Liver (tissue), 9 donors: ENCODE data around the gene CHRNG. TPM values are rescaled to one million over a fixed set of nuclear protein-coding genes. Genes with fewer than 3 reads are reported as not detected.

Experiments
- DNase-seq: peaks from one replicate; pipeline ENCODE4 v3.0.0-alpha.2; 2017; ENCODE audit warnings: low spot score
- H3K27ac ChIP-seq, 2 donors: one replicate each; pipeline ENCODE4 v1.7.0; 2013; ENCODE audit warnings: inconsistent platforms in 2 of 2, low read length in 2 of 2, control low read depth in 1 of 2, low read depth in 1 of 2, mild to moderate bottlenecking in 1 of 2
- H3K27me3 ChIP-seq, 4 donors: one replicate each; pipeline versions ENCODE4 v1.6.1 to v1.7.0; 2013; ENCODE audit warnings: low read length in 3 of 4, inconsistent platforms in 1 of 4, mild to moderate bottlenecking in 1 of 4, moderate library complexity in 1 of 4; ENCODE audit not compliant: control insufficient read depth in 4 of 4, insufficient read depth in 4 of 4
- H3K36me3 ChIP-seq, 4 donors: one replicate each; pipeline versions ENCODE4 v1.6.1 to v1.7.0; 2013; ENCODE audit warnings: low read length in 3 of 4, mild to moderate bottlenecking in 3 of 4, low read depth in 1 of 4, moderate library complexity in 1 of 4; ENCODE audit not compliant: control insufficient read depth in 4 of 4, insufficient read depth in 3 of 4
- H3K4me1 ChIP-seq, 4 donors: one replicate each; pipeline versions ENCODE4 v1.6.1 to v1.7.0; 2013; ENCODE audit warnings: low read length in 3 of 4, mild to moderate bottlenecking in 3 of 4, moderate library complexity in 1 of 4; ENCODE audit not compliant: control insufficient read depth in 4 of 4, insufficient read depth in 4 of 4
- H3K4me3 ChIP-seq, 3 donors: one replicate each; pipeline versions ENCODE4 v1.6.1 to v1.7.0; 2013; ENCODE audit warnings: low read length in 3 of 3, control low read depth in 1 of 3, low read depth in 1 of 3, mild to moderate bottlenecking in 1 of 3
- H3K9ac ChIP-seq, 2 donors: one replicate each; pipeline ENCODE4 v1.7.0; 2013; ENCODE audit warnings: low read length in 2 of 2, mild to moderate bottlenecking in 2 of 2, moderate library complexity in 2 of 2, control low read depth in 1 of 2, low read depth in 1 of 2
- H3K9me3 ChIP-seq, 4 donors: one replicate each; pipeline versions ENCODE4 v1.6.1 to v1.7.0; 2013; ENCODE audit warnings: low read length in 3 of 4; ENCODE audit not compliant: control insufficient read depth in 4 of 4
- EGR1 ChIP-seq, 2 donors: IDR thresholded peaks; 2 replicates each; pipeline ENCODE4 v1.6.1; 2016 to 2018; ENCODE audit warnings: antibody characterized with exemption in 2 of 2, low read depth in 2 of 2
- FOXA1 ChIP-seq: IDR thresholded peaks from 2 replicates; pipeline ENCODE4 v1.6.1; 2016; ENCODE audit warnings: antibody characterized with exemption
- FOXA2 ChIP-seq: IDR thresholded peaks from 2 replicates; pipeline ENCODE4 v1.6.1; 2016; ENCODE audit warnings: antibody characterized with exemption
- GABPA ChIP-seq, 2 donors: IDR thresholded peaks in 1 of 2; conservative IDR thresholded peaks in 1 of 2; 2 replicates each; pipeline ENCODE4 v1.6.1; 2016; ENCODE audit warnings: antibody characterized with exemption in 2 of 2, mild to moderate bottlenecking in 1 of 2, moderate library complexity in 1 of 2
- HNF4A ChIP-seq, 2 donors: conservative IDR thresholded peaks; 2 replicates each; pipeline ENCODE4 v1.6.1; 2016; ENCODE audit warnings: antibody characterized with exemption in 2 of 2, mild to moderate bottlenecking in 2 of 2
- HNF4G ChIP-seq: IDR thresholded peaks from 2 replicates; pipeline ENCODE4 v1.6.1; 2016; ENCODE audit warnings: antibody characterized with exemption
- JUND ChIP-seq, 2 donors: IDR thresholded peaks; 2 replicates each; pipeline ENCODE4 v1.6.1; 2016; ENCODE audit warnings: antibody characterized with exemption in 2 of 2
- RXRA ChIP-seq, 2 donors: IDR thresholded peaks; 2 replicates each; pipeline ENCODE4 v1.6.1; 2017 to 2018; ENCODE audit warnings: antibody characterized with exemption in 2 of 2, mild to moderate bottlenecking in 1 of 2
- SP1 ChIP-seq: IDR thresholded peaks from 2 replicates; pipeline ENCODE4 v1.6.1; 2018; ENCODE audit warnings: antibody characterized with exemption, mild to moderate bottlenecking
- TAF1 ChIP-seq: conservative IDR thresholded peaks from 2 replicates; pipeline ENCODE4 v1.6.1; 2016; ENCODE audit warnings: antibody characterized with exemption, mild to moderate bottlenecking
- ZBTB33 ChIP-seq: IDR thresholded peaks from 2 replicates; pipeline ENCODE4 v1.6.1; 2016; ENCODE audit warnings: antibody characterized with exemption
- WGBS: extraction: QIAGEN DNeasy Blood & Tissue Kit; methylation state at CpG from one replicate; pipeline ENCODE4 v1.1.7; 2013; 5-methylcytosine and 5-hydroxymethylcytosine counted together
- polyA plus RNA-seq, 2 donors: library from polyadenylated mRNA; stranded (reverse) in 1 of 2; unstranded in 1 of 2; fragments of 200-250 nt in 1 of 2; fragments of >200 nt in 1 of 2; fragmentation: Nextera tagmentation in 1 of 2; extraction: Ambion mirVana in 1 of 2; gene quantifications; one replicate each; pipeline versions ENCODE4 v1.2.1 to v1.2.3, GENCODE V29; 2013 to 2015
- total RNA-seq, 2 donors: library from RNA; depleted of rRNA; stranded (reverse); fragments of >200 nt; gene quantifications; one replicate each; pipeline ENCODE4 v1.2.3, GENCODE V29; 2014
- TF ChIP-seq, protein P1 (sequence below): IDR thresholded peaks from 2 replicates; pipeline ENCODE4 v1.6.1; 2016; ENCODE audit warnings: antibody characterized with exemption
- TF ChIP-seq, protein P2 (sequence below): IDR thresholded peaks from 2 replicates; pipeline ENCODE4 v1.6.1; 2016; ENCODE audit warnings: antibody characterized with exemption, mild to moderate bottlenecking
- TF ChIP-seq, protein P3 (sequence below): fragments of 150-350 bp; IDR thresholded peaks from 2 replicates; pipeline ENCODE4 v1.5.1; 2017; ENCODE audit warnings: improper control_type of control experiment, low read depth, low read length; ENCODE audit not compliant: missing input control
- donor health status: healthy.
- donor health status: healthy.
- donor health status: healthy.
- donor health status: healthy.
- donor health status: healthy.

Gene CHRNG
- total and polyA plus RNA-seq, 4 donors, result not detected

DNA sequence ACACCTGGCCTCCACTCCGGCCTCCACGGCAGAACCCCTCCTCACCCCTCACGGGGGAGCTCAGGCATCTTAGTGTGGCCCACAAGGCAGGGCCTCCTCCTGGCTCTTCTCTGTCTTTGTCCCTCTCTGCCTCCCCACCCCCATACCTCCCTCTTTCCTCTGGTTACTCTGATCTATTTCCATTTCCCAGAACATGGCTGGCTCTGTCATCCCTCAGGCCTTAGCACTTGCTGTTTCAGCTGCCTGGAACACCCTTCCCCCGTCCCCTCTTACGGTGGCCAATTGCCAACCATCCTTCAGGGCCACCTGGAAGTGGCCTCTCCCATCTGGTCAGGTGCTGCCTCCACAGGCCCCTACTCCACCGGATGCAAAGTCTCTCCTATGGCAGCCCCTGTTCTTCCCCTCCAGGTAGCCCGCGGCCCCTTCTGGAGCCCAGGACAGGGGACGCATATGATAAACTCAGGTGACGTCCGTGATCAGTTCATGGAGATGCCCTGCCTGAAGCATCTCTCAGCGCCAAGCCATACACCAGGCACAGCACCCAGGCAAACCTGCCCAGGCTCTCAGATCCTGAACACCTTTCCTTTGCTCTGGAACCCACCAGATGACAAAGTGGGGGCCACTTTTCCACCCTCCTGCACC lies 48.2 kb upstream of the CHRNG start:
- DNase-seq, result no peak

DNA sequence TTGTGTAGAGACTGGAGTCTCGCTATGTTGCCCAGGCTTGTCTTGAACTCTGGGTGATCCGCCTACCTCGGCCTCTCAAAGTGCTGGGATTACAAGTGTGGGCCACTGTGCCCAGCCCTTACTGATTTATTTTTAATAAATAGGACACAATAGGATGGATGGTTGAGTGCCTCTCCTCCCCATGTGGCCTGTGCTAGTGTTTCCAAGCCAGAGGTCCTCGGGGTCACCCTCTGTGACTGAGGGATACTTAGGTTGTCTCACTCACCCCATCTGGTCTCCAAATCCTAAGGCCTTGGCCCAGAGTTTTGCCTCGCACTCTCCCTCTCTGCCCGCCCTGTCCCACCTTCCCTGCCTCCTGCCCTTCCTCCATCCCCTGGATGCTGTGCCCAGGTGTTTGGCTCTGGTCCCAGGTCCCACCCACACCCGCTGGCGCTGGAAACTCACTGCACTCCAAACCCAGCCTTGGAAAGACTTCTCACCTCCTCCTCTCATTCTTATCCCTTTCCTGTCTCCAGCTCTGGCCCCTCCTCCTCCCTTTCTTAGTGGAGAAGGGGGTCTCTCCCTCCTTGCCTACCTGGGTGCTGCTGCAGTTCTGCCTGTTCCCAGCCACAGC lies 47.1 kb upstream of the CHRNG start:
- DNase-seq, result no peak
- H3K27me3 ChIP-seq, result peaks cover 0 to 2% (median 0%) of the 10 kb centered on the region in 4 donors
- H3K36me3 ChIP-seq, result no peaks in the 10 kb centered on the region
- H3K4me3 ChIP-seq, result no peak overlapping the region
- no peak overlapping the region for H3K27ac ChIP-seq
- H3K4me1 ChIP-seq, result peaks cover 0 to under 1% (median 0%) of the 10 kb centered on the region in 4 donors
- 76% methylated on average over 8 of the region's 8 CpGs for WGBS
- H3K9me3 ChIP-seq, result no peaks in the 10 kb centered on the region
- H3K9ac ChIP-seq, result no peak overlapping the region
- TF ChIP-seq HNF4G (no peak), JUND (IDR thresholded peaks at IDR 0.05) (no peak), HNF4A (conservative IDR thresholded peaks at IDR 0.05) (no peak), FOXA1 (no peak), GABPA (IDR thresholded peaks at IDR 0.05 in 1 of 2, conservative IDR thresholded peaks at IDR 0.05 in 1 of 2) (no peak), SP1 (no peak), TAF1 (no peak), EGR1 (IDR thresholded peaks at IDR 0.05; ENCODE audit: low read depth in 2 of 2) (no peak)
- TF ChIP-seq, protein P1, sequence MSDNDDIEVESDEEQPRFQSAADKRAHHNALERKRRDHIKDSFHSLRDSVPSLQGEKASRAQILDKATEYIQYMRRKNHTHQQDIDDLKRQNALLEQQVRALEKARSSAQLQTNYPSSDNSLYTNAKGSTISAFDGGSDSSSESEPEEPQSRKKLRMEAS, result no peak

More for the DNA sequence above, 48.2 kb upstream of the CHRNG start:
- WGBS, result 88% methylated on average over 12 of the region's 12 CpGs
- Histone ChIP-seq H3K4me1 (peaks cover 2 to 12% (median 4%) of the 10 kb centered on the region in 4 donors), H3K27ac (no peak overlapping the region), H3K9me3 (no peaks in the 10 kb centered on the region), H3K4me3 (no peak overlapping the region), H3K36me3 (no peaks in the 10 kb centered on the region), H3K9ac (no peak overlapping the region), H3K27me3 (peaks cover 0 to 8% (median 3%) of the 10 kb centered on the region in 4 donors)
- TF ChIP-seq, protein P2, sequence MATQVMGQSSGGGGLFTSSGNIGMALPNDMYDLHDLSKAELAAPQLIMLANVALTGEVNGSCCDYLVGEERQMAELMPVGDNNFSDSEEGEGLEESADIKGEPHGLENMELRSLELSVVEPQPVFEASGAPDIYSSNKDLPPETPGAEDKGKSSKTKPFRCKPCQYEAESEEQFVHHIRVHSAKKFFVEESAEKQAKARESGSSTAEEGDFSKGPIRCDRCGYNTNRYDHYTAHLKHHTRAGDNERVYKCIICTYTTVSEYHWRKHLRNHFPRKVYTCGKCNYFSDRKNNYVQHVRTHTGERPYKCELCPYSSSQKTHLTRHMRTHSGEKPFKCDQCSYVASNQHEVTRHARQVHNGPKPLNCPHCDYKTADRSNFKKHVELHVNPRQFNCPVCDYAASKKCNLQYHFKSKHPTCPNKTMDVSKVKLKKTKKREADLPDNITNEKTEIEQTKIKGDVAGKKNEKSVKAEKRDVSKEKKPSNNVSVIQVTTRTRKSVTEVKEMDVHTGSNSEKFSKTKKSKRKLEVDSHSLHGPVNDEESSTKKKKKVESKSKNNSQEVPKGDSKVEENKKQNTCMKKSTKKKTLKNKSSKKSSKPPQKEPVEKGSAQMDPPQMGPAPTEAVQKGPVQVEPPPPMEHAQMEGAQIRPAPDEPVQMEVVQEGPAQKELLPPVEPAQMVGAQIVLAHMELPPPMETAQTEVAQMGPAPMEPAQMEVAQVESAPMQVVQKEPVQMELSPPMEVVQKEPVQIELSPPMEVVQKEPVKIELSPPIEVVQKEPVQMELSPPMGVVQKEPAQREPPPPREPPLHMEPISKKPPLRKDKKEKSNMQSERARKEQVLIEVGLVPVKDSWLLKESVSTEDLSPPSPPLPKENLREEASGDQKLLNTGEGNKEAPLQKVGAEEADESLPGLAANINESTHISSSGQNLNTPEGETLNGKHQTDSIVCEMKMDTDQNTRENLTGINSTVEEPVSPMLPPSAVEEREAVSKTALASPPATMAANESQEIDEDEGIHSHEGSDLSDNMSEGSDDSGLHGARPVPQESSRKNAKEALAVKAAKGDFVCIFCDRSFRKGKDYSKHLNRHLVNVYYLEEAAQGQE, result no peak
- TF ChIP-seq RXRA (IDR thresholded peaks at IDR 0.05), result no peak
- no peak for TF ChIP-seq EGR1 (IDR thresholded peaks at IDR 0.05; ENCODE audit: low read depth in 2 of 2)
- TF ChIP-seq TAF1, result no peak
- no peak for TF ChIP-seq FOXA2
- TF ChIP-seq GABPA (IDR thresholded peaks at IDR 0.05 in 1 of 2, conservative IDR thresholded peaks at IDR 0.05 in 1 of 2), result no peak
- TF ChIP-seq JUND (IDR thresholded peaks at IDR 0.05), result no peak
- TF ChIP-seq, protein P3, sequence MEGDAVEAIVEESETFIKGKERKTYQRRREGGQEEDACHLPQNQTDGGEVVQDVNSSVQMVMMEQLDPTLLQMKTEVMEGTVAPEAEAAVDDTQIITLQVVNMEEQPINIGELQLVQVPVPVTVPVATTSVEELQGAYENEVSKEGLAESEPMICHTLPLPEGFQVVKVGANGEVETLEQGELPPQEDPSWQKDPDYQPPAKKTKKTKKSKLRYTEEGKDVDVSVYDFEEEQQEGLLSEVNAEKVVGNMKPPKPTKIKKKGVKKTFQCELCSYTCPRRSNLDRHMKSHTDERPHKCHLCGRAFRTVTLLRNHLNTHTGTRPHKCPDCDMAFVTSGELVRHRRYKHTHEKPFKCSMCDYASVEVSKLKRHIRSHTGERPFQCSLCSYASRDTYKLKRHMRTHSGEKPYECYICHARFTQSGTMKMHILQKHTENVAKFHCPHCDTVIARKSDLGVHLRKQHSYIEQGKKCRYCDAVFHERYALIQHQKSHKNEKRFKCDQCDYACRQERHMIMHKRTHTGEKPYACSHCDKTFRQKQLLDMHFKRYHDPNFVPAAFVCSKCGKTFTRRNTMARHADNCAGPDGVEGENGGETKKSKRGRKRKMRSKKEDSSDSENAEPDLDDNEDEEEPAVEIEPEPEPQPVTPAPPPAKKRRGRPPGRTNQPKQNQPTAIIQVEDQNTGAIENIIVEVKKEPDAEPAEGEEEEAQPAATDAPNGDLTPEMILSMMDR, result no peak
- no peak for TF ChIP-seq ZBTB33
